Rectal smooth muscle tissue (tissue), 1 donor: Measurements from ENCODE around the gene THEMIS.

Experiments
- H3K27ac ChIP-seq: one replicate; pipeline ENCODE4 v1.7.0; 2013; ENCODE audit warnings: low read depth, low read length, inconsistent platforms
- H3K27me3 ChIP-seq: one replicate; pipeline ENCODE4 v1.7.0; 2013; ENCODE audit warnings: low read length; ENCODE audit not compliant: control insufficient read depth, insufficient read depth
- H3K36me3 ChIP-seq: one replicate; pipeline ENCODE4 v1.7.0; 2013; ENCODE audit warnings: low read length; ENCODE audit not compliant: control insufficient read depth, insufficient read depth
- H3K4me1 ChIP-seq: one replicate; pipeline ENCODE4 v1.7.0; 2013; ENCODE audit warnings: low read length; ENCODE audit not compliant: control insufficient read depth, insufficient read depth
- H3K4me3 ChIP-seq: one replicate; pipeline ENCODE4 v1.7.0; 2013; ENCODE audit warnings: low read length
- H3K9ac ChIP-seq: one replicate; pipeline ENCODE4 v1.7.0; 2013; ENCODE audit warnings: low read length

Gene THEMIS

GRCh38 chr6:127900935-127901334 is at the start of gene THEMIS:
TSS of gene THEMIS (minus strand) at chr6:127901058. CDS start at chr6:127900932, 126 bp downstream.
- H3K36me3 ChIP-seq: no peaks in the 10 kb centered on the region
- H3K4me1 ChIP-seq: no peaks in the 10 kb centered on the region
- no peak within 1 kb of the TSS for H3K27ac ChIP-seq
- H3K27me3 ChIP-seq: no peaks in the 10 kb centered on the region
- H3K9ac ChIP-seq: no peak within 1 kb of the TSS
- no peak within 1 kb of the TSS for H3K4me3 ChIP-seq

DNA sequence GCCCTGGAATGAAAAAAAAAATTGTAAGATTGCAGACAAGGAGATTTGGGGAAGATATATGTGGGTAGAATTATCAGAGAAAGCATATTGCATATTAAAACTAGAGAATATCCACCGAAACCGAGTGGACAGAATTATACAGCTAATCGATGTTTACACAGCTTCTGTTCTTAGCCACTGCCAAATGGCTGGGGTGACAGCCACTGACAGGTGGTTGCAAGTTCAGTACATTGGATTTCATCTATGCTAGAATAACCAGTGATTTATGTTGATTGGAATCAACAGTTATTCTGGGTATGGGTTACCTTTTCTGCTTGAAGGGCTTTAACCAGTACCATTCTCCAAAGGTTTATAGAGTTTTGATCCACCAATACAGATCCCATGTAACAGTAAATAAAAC is 48.4 kb upstream of the THEMIS start:
- H3K36me3 ChIP-seq: no peaks in the 10 kb centered on the region
- H3K27ac ChIP-seq: no peak overlapping the region
- H3K4me3 ChIP-seq: no peak overlapping the region
- H3K27me3 ChIP-seq: no peaks in the 10 kb centered on the region
- no peak overlapping the region for H3K9ac ChIP-seq
- no peaks in the 10 kb centered on the region for H3K4me1 ChIP-seq

DNA sequence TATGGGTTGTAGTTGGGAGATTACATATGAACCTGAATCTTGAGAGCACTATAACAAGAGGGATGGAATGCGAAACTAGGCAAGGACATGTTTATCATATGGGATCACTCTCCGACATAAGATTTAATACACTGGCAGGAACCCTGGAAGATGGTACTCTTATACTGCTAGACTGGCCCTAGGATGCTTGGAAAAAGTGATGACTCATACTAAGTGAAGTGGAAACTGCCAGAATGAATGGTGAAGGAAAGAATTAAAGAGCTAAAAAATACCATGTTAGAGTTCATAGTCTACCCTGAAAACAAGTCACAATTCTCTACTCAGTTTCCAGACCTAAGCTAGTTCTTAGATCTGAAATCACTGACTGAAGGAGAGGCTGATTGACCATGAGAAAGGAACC is 45.5 kb upstream of the THEMIS start:
- no peak overlapping the region for H3K4me3 ChIP-seq
- no peak overlapping the region for H3K27ac ChIP-seq
- H3K36me3 ChIP-seq: no peaks in the 10 kb centered on the region
- H3K4me1 ChIP-seq: no peaks in the 10 kb centered on the region
- no peaks in the 10 kb centered on the region for H3K27me3 ChIP-seq
- no peak overlapping the region for H3K9ac ChIP-seq

GRCh38 chr6:127945434-127946097 is 44.7 kb upstream of the THEMIS start:
- no peaks in the 10 kb centered on the region for H3K27me3 ChIP-seq
- no peak overlapping the region for H3K9ac ChIP-seq
- H3K27ac ChIP-seq: no peak overlapping the region
- no peaks in the 10 kb centered on the region for H3K4me1 ChIP-seq
- no peaks in the 10 kb centered on the region for H3K36me3 ChIP-seq
- no peak overlapping the region for H3K4me3 ChIP-seq

DNA sequence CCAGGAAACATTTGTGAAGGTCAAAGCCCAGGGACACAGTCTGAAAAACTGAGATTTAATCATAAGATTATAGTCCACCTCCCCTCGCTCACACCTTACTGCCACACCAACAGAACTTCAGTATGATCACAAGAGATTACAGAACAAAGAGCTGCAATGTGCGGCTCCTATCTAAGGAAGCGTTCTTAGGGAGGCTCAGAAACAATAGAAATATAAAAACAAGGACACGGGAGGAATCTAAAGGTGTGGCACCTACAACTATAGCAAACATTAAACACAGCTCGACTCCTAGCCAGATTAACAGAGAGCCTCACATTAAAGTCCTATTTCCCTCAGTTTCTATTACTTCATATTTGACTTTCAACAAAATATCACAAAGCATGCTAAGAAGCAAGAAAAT is 40.4 kb upstream of the THEMIS start:
- Histone ChIP-seq H3K36me3 (no peaks in the 10 kb centered on the region), H3K4me3 (no peak overlapping the region), H3K27me3 (no peaks in the 10 kb centered on the region), H3K4me1 (no peaks in the 10 kb centered on the region), H3K27ac (no peak overlapping the region), H3K9ac (no peak overlapping the region)

DNA sequence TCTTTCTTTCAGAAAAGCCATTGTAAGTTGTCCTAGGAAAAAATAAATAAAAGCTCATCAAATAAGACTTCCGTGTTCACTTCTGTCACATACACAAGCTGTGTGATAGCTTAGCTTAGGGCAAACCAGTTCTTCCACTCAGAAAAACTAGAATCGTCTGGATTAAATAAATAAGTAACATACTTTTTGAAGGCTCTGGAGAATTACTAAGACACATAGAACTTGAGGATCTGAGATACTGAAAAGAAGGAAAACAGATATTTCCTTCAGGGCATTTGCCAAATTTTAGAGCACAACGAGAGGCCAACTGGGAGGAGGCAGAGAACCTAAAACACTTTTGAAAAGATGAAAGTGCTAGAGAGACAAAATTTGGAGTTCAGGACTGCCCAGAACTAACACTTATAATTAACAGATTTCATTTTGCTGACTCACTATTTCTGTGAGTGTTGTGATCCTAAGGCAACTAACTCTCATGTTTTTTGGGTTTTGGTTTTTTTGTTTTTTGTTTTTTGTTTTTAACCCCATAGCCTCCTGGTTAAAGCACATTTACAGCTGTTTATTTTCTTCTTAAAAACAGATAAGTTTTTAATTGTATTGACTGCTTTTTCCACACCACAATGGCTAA is 38.7 kb upstream of the THEMIS start:
- no peaks in the 10 kb centered on the region for H3K4me1 ChIP-seq
- H3K4me3 ChIP-seq: no peak overlapping the region
- H3K9ac ChIP-seq: no peak overlapping the region
- no peaks in the 10 kb centered on the region for H3K36me3 ChIP-seq
- no peak overlapping the region for H3K27ac ChIP-seq
- no peaks in the 10 kb centered on the region for H3K27me3 ChIP-seq

DNA sequence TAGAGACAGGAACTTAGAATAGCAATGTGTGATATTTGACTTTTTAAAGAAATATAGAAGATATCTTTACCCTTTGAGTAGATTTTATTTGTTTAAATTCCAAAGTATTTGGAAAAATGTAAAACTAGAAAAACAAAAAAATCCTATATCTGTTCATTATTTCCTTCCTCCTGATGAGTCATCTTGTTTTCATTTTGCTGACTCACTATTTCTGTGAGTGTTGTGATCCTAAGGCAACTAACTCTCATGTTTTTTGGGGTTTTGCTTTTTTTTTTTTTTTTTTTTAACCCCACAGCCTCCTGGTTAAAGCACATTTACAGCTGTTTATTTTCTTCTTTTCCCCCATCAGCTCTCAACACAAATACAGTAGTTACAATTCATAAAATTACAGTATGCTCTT is 37.8 kb upstream of the THEMIS start:
- no peak overlapping the region for H3K4me3 ChIP-seq
- no peak overlapping the region for H3K27ac ChIP-seq
- no peaks in the 10 kb centered on the region for H3K27me3 ChIP-seq
- H3K9ac ChIP-seq: no peak overlapping the region
- no peaks in the 10 kb centered on the region for H3K36me3 ChIP-seq
- H3K4me1 ChIP-seq: no peaks in the 10 kb centered on the region

- Histone ChIP-seq H3K4me1 (no peaks in the 10 kb centered on the region), H3K36me3 (no peaks in the 10 kb centered on the region), H3K27ac (no peak overlapping the region), H3K9ac (no peak overlapping the region), H3K27me3 (no peaks in the 10 kb centered on the region), H3K4me3 (no peak overlapping the region)
Measured at GRCh38 chr6:127937747-127938146, 36.9 kb upstream of the THEMIS start.

DNA sequence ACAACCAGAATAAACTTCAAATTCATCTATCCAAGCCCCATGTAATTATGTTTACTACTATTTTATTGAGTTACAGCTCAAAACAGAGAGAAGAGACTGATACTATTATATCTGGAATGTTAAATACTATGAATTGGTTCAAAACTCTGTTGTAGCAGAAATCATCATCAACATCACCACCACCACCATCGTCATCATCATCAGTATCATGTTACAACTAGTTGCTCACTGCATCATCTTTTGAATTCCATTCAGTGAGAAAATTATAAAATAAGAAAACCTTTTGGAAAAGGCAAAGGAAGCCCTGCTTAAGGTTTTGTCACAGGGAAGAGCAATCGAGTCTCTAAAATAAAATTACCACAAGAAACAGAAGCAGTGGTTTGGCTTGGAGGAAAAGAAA is 36.2 kb upstream of the THEMIS start:
- H3K36me3 ChIP-seq: no peaks in the 10 kb centered on the region
- no peak overlapping the region for H3K9ac ChIP-seq
- H3K4me3 ChIP-seq: no peak overlapping the region
- no peaks in the 10 kb centered on the region for H3K27me3 ChIP-seq
- H3K4me1 ChIP-seq: no peaks in the 10 kb centered on the region
- no peak overlapping the region for H3K27ac ChIP-seq

GRCh38 chr6:127934956-127935355 is 34.1 kb upstream of the THEMIS start:
- no peak overlapping the region for H3K4me3 ChIP-seq
- no peak overlapping the region for H3K27ac ChIP-seq
- no peaks in the 10 kb centered on the region for H3K4me1 ChIP-seq
- no peaks in the 10 kb centered on the region for H3K27me3 ChIP-seq
- H3K9ac ChIP-seq: no peak overlapping the region
- H3K36me3 ChIP-seq: no peaks in the 10 kb centered on the region

- no peaks in the 10 kb centered on the region for H3K36me3 ChIP-seq
- no peak overlapping the region for H3K4me3 ChIP-seq
- no peaks in the 10 kb centered on the region for H3K27me3 ChIP-seq
- no peak overlapping the region for H3K27ac ChIP-seq
- no peak overlapping the region for H3K9ac ChIP-seq
- H3K4me1 ChIP-seq: no peaks in the 10 kb centered on the region
Measured at GRCh38 chr6:127933852-127934840, 33.3 kb upstream of the THEMIS start.

- Histone ChIP-seq H3K9ac (no peak overlapping the region), H3K27me3 (no peaks in the 10 kb centered on the region), H3K27ac (no peak overlapping the region), H3K4me1 (no peaks in the 10 kb centered on the region), H3K4me3 (no peak overlapping the region), H3K36me3 (no peaks in the 10 kb centered on the region)
Measured at GRCh38 chr6:127933137-127933536, 32.3 kb upstream of the THEMIS start.
